ENCODE data around the gene SERPINA9. TPM values are rescaled to one million over a fixed set of nuclear protein-coding genes. Genes with fewer than 3 reads are reported as not detected.

SERPINA9 gene
- total RNA-seq, 6 experiments from 2014 or later = not detected

- H3K27me3 Mint-ChIP-seq (ENCODE audit: insufficient read depth) = peaks cover 3% of the 10 kb centered on the region; the same call in 1 of the 2 replicates
- H3K27ac Mint-ChIP-seq = no peak within 1 kb of the TSS
- H3K36me3 Mint-ChIP-seq (ENCODE audit: low read depth) = 0 out of 2 replicates have a peak, but pooled peaks cover 4% of the 10 kb centered on the region
- no peak within 1 kb of the TSS for H3K4me3 Mint-ChIP-seq
- TF ChIP-seq CTCF (IDR thresholded peaks at IDR 0.05) = no peak
- peaks cover 64% of the 10 kb centered on the region for H3K9me3 Mint-ChIP-seq
- DNase-seq = no peak
- no peaks in the 10 kb centered on the region for H3K4me1 Mint-ChIP-seq (ENCODE audit: low read depth)
Measured at GRCh38 chr14:94509356-94509755, 33.4 kb upstream of the SERPINA9 start, which contains the start of gene SERPINA12. Gene SERPINA12 (minus strand): TSS chr14:94509469. CDS start chr14:94498397, 11,072 bp downstream.

- peaks cover 67% of the 10 kb centered on the region for H3K9me3 Mint-ChIP-seq
- 0 out of 2 replicates have a peak, but pooled peaks cover 4% of the 10 kb centered on the region for H3K36me3 Mint-ChIP-seq (ENCODE audit: low read depth)
- TF ChIP-seq CTCF (IDR thresholded peaks at IDR 0.05) = no peak
- H3K27me3 Mint-ChIP-seq (ENCODE audit: insufficient read depth) = peaks cover 3% of the 10 kb centered on the region; the same call in 1 of the 2 replicates
- H3K4me3 Mint-ChIP-seq = no peak overlapping the region
- H3K27ac Mint-ChIP-seq = no peak overlapping the region
- no peak for DNase-seq
- H3K4me1 Mint-ChIP-seq (ENCODE audit: low read depth) = no peaks in the 10 kb centered on the region
Measured at GRCh38 chr14:94505641-94506040, 29.6 kb upstream of the SERPINA9 start.

GRCh38 chr14:94505206-94505605 is 29.2 kb upstream of the SERPINA9 start:
- Mint-ChIP-seq H3K4me1 (ENCODE audit: low read depth) (no peaks in the 10 kb centered on the region), H3K27me3 (ENCODE audit: insufficient read depth) (peaks cover 3% of the 10 kb centered on the region; the same call in 1 of the 2 replicates), H3K9me3 (peaks cover 67% of the 10 kb centered on the region), H3K36me3 (ENCODE audit: low read depth) (0 out of 2 replicates have a peak, but pooled peaks cover 4% of the 10 kb centered on the region), H3K4me3 (no peak overlapping the region), H3K27ac (no peak overlapping the region)
- DNase-seq = no peak
- TF ChIP-seq CTCF (IDR thresholded peaks at IDR 0.05) = no peak

- Mint-ChIP-seq H3K4me3 (no peak overlapping the region), H3K27me3 (ENCODE audit: insufficient read depth) (peaks cover 3% of the 10 kb centered on the region; the same call in 1 of the 2 replicates), H3K27ac (no peak overlapping the region), H3K36me3 (ENCODE audit: low read depth) (0 out of 2 replicates have a peak, but pooled peaks cover 4% of the 10 kb centered on the region), H3K9me3 (peaks cover 72% of the 10 kb centered on the region), H3K4me1 (ENCODE audit: low read depth) (no peaks in the 10 kb centered on the region)
- TF ChIP-seq CTCF (IDR thresholded peaks at IDR 0.05) = no peak
- no peak for DNase-seq
Measured at GRCh38 chr14:94501588-94502516, 25.9 kb upstream of the SERPINA9 start.

GRCh38 chr14:94500264-94500663 is 24.3 kb upstream of the SERPINA9 start:
- Mint-ChIP-seq H3K4me3 (no peak overlapping the region), H3K36me3 (ENCODE audit: low read depth) (0 out of 2 replicates have a peak, but pooled peaks cover 4% of the 10 kb centered on the region), H3K4me1 (ENCODE audit: low read depth) (no peaks in the 10 kb centered on the region), H3K27ac (no peak overlapping the region), H3K9me3 (peaks cover 67% of the 10 kb centered on the region), H3K27me3 (ENCODE audit: insufficient read depth) (peaks cover 2% of the 10 kb centered on the region; the same call in 1 of the 2 replicates)
- TF ChIP-seq CTCF (IDR thresholded peaks at IDR 0.05) = no peak
- DNase-seq = no peak
